GM18498 (cell line): ENCODE measurements around the gene ASPG.
"Not testable (repeated sequence)": the region's sequence is repeated elsewhere in the genome, so short reads cannot be mapped to it uniquely, and the experiment has no call there.

Experiments
- ATAC-seq: cut with Tn5 transposase; IDR thresholded peaks from one replicate; pipeline ENCODE4 v1.9.1; 2021; ENCODE audit warnings: mild to moderate bottlenecking, moderate library complexity; ENCODE audit not compliant: unreplicated experiment

ASPG gene

DNA sequence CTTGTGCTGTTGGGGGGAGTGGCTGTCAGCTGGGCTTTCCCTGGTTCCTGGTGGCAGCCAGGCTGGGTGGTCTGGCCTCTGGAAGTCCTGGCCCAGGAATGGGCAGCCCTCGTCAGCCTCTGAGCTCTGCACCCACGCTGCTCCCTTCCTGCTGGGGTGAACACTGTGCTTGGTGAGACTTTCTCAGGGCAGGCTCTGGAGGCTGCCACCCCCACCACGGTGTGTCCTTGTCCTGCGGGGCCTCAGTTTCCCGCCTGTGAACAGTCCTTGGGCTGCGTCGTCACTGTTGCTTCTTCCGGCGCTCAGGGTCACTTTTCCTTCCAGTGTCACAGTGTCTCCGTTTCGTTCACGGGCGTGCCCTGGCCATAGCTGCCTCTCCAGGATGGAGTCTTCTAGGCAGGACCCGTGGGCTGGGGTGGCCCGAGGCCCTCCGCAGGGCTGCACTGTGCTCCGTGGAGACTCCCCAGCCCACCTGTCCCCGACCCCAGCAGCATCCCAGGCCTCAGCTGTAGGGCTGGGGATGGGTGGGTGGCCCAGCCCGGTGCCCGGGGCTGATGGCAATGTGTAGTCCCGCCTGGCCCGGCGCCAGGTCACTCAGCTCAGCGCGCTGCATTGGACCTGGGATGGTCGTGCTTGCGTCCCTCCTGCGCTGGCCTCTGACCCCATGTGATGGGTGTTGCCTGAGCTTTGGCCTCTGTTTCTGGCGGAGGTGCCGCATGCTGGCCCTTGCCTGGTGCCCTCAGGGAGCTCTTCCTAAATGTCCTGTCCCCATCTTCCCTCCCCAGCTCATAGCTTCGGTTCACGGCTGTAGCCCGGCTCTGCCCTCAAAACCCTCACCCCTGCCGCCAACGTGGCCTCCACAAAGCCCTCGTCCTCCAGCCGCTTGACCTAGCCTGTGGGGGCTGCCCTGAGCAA lies 59.7 kb downstream of the ASPG start:
- ATAC-seq: no peak

DNA sequence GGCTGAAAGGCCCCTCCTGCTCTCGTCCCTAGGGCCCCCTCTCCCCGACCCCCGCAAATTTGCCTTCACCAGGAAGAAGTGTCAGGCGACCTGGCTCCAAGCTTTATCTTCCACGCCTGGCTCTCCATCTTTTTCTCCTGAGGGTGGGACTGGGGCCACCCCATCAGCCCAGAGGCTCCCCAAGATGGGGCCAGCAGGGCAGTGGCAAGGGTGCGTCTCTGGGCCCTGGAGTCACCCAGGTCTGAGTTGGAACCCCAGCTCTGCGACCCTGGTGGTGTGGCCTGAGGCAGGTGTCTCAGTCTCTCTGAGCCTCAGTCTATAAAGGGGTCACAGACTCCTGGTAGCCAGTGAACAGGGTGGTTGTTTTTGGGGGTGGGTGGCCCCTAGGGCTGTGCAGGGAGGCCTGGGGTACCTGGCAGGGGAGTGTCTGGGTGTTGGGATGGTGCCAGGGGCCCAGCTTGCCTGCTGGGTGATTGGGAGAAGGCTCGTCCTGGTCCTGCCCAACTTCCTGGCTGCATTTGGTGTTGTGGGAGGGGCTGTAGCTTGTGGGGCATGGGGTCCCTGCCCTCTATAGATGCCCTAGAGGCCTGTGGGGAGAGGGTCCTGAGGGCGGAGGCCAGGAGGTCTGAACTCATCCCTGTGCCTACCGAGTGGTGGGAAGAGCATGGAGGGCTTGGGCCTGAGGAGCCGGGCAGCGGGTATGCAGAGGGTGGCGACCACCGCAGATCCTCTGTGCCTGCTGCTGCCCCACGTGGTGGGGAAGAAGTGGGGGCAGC lies 60.5 kb downstream of the ASPG start:
- ATAC-seq: no peak

GRCh38 chr14:104146651-104147345 lies 61.3 kb downstream of the ASPG start:
- ATAC-seq: no peak

DNA sequence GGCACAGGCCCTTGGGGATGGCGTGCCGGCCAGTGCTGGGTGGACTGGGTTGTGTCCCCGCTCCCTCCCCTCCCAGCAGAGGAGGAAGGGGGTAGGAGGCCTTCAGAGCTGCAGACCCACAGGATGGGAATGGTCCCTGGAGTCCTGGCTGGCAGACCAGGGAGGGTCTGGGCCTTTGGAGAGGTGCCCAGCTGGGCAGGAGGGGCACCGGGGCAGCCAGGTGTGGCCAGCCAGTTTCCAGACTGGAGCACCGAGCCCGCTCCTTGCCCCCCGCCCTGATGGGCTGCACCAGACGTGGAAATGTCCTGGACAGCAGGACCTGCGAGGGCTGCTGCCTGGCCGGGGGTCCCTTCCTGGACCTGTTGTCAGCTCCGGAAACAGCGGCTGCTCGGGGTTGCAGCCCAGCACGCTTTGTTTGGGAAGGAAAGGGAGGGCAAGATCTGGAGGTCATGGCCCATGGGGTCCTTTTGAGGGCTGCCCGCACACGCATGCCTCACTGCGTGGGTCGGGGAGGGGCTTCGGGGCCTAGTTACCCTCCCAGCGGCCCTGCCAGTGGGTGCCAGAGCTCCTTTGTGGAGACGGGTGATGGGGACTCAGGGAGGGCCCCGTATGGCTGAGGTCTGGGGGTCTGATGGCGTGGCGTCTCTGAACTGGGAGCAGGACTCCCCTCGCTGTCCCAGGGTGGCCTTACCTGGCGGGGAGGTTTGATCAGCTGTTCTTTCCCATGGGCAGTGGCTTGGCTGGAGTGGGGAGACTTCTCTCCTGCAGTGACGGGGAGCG lies 62.0 kb downstream of the ASPG start:
- no peak for ATAC-seq

- no peak for ATAC-seq
Observed at GRCh38 chr14:104148433-104149277, 63.2 kb downstream of the ASPG start.

DNA sequence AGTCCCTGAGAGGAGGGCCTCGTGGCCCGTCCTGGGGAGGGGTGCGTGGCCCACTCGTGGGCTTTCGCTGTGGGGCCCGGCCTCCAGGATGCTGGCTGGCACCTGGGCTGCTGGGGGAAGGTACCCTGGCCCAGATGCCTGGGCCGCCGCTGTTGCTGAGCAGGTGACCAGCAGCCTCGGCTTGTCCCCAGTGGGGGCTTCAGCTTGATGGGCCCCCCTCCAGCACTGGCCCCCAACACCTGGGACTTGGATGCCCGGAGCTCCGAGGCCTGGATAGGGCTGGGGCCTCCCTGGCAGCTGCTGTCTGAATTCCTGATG lies 63.7 kb downstream of the ASPG start:
- ATAC-seq: no peak

DNA sequence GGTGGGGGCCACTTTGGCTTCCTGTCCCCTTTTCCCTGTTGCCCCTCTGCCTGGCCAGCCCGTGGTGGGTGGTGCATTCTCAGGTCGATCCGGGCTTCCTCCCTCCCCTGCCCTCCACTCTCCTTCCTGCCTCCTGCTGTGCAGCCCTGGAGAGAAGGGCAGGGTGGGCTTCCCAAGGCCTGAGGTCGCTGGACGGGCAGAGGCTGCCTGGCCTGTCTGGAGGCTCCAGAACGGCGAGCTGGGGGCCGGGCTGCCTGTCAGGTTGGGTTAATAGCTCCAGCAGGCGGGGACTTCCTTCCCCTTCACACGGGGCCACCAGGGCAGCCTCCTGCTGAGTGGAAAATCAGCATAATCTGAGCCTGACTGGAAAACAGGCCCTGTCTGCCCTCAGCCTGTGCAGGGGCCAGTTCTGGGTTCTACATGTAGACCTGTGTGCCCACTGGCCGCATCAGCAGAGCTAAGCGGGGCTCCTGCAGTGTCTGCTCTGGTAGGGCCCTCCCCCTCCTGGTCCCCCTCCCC lies 64.2 kb downstream of the ASPG start:
- no peak for ATAC-seq

- ATAC-seq: no peak
Observed at GRCh38 chr14:104150136-104151025, 64.9 kb downstream of the ASPG start.

GRCh38 chr14:104151026-104151381 lies 65.5 kb downstream of the ASPG start:
- no peak for ATAC-seq

GRCh38 chr14:104151566-104152245 lies 66.2 kb downstream of the ASPG start:
- ATAC-seq: no peak

DNA sequence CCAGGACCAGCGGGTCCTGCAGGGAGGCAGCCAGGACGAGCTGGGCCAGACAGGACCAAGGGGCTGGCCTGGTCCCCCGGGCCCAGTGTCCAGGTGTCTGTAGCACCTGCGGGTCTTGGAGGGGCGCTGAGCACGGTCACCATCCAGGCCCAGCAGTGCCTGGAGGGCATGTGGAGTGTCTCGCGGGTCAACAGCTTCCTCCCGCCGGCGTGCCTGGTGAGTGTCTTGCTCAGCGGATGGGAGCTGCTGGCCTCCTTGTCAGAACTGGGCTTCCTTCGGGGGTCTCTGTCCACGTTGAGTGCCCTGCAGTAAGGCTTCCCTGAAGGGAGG lies 66.7 kb downstream of the ASPG start:
- ATAC-seq: no peak

DNA sequence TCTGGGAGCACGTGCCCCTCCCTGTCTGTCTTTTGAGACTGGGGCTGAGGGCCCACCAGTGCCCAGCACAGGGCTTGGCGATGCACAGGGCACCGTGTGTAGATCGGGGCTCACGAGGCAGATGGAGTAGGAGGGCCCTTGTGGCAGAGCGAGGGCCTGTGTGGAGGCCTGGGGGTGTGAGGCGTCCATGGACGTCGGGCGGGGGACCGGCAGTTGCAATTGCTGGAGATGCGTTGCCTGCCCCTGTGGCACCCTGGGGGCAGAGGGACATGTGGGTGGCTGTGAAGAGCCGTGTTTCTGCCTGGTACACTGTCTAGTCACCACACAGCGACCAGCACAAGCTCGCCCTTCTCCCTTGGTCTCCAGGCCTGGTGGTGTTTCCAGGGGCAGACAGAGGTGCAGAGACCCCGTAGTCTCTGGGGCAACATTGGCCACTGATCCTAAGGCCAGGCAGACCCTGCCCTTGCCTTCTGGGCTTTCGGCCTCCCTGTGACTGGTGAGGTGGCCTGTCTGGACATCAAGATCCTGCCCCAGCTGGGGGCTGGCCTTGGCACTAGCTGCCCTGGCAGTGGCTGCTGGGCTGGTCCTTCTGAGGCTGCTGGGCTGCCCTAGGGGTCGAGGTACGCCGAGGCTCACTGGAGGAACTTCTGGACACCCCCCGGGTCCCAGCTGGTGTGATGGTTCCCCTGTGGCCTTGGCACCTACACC lies 67.3 kb downstream of the ASPG start:
- no peak for ATAC-seq

GRCh38 chr14:104153394-104153755 lies 67.9 kb downstream of the ASPG start:
- ATAC-seq: not testable (repeated sequence)

DNA sequence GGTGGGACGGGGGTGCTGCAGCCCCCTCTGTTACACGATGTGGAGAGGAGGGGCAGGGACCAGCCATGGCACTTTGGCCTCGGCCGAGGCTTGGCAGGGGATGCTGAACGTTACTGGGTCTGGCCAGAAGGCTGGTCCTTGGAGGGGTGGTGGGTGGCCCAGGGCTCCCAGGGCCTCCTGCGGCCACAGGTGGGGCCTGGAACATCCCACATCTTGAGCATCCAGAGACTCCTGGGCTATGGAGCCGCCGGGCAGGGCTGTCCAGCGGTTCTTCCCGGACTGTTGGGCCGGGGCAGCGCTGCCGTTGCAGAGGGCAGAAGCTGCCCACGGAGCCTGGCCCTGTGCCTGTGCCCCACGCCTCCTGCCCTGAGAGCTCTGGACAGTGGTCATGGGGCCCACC lies 68.7 kb downstream of the ASPG start:
- no peak for ATAC-seq

- ATAC-seq: no peak
Observed at GRCh38 chr14:104155513-104155912, 70.0 kb downstream of the ASPG start.

DNA sequence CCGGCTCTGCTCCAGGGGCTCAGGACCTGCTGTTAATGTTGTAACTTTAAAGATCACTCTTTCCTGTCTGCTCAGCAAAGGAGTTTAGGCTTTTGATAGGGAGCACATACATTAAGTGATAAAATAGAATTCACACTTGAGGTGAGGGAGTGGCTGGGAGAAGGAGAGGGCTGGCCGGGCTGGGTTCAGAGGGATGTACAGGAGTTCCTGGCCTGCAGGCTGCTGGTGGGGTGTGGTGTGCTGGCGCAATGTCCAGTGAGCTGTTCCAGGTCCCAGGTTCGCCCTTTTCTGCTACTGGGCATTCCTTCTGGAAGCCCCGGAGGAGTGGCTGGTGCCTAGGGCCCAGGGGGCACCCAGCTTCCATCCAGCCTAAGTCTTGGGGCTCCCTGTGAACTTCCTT lies 70.6 kb downstream of the ASPG start:
- ATAC-seq: no peak

- no peak for ATAC-seq
Observed at GRCh38 chr14:104157016-104157928, 71.8 kb downstream of the ASPG start.
